Pancreas (tissue), 10 donors: Measurements from ENCODE around the gene SYP. TPM values are rescaled to one million over a fixed set of nuclear protein-coding genes. Genes with fewer than 3 reads are reported as not detected.

ENCODE experiments used
- ATAC-seq, 4 donors: fragments of 200-7000 bp; cut with Tn5 transposase; one replicate each; pipeline versions ENCODE4 v1.8.0 to v1.9.1; 2020; ENCODE audit warnings: mild to moderate bottlenecking in 4 of 4, moderate library complexity in 4 of 4
- DNase-seq, 6 donors: peaks; one replicate each; pipeline ENCODE4 v3.0.0-alpha.2; 2020
- FAIRE-seq: peaks from 2 replicates; lab custom pipeline; 2012; peaks lifted over from hg19 to GRCh38; lab: Jason Lieb, UNC
- H3K27ac ChIP-seq, 4 donors: fragments of 200-600 bp; sonication (generic); 1 replicate in 3 of 4; 2 replicates in 1 of 4; pipeline versions ENCODE4 v1.5.0 to v1.8.0; 2020
- H3K27me3 ChIP-seq, 4 donors: fragments of 200-600 bp; one replicate each; pipeline ENCODE4 v1.8.0; 2021
- H3K36me3 ChIP-seq, 3 donors: fragments of 200-600 bp; sonication (generic) in 1 of 3; one replicate each; pipeline versions ENCODE4 v1.5.0 to v1.8.0; 2020 to 2021
- H3K4me1 ChIP-seq, 3 donors: fragments of 200-600 bp; one replicate each; pipeline ENCODE4 v1.8.0; 2021
- H3K4me3 ChIP-seq, 4 donors: fragments of 200-600 bp; sonication (generic) in 2 of 4; one replicate each; pipeline versions ENCODE4 v1.5.0 to v1.8.0; 2020 to 2021
- H3K9me3 ChIP-seq, 4 donors: fragments of 200-600 bp; one replicate each; pipeline ENCODE4 v1.8.0; 2021
- WGBS, 2 donors: extraction: QIAGEN DNeasy Blood & Tissue Kit; methylation state at CpG; one replicate each; pipeline ENCODE4 v1.1.7; 2013; 5-methylcytosine and 5-hydroxymethylcytosine counted together
- intact Hi-C, 3 donors: fragments of 100-400 bp; cut with DNase I; formaldehyde crosslinking; loops; one replicate each; pipeline versions ENCODE4 v1.11.1 to v1.14.2; 2022
- polyA plus RNA-seq, 2 donors: library from polyadenylated mRNA; stranded (reverse); fragments of 200-250 nt; gene quantifications; one replicate each; pipeline ENCODE4 v1.2.3, GENCODE V29; 2013
- total RNA-seq, 6 donors: library from RNA; stranded (reverse); fragmentation: NEBNext Ultra II Directional in 4 of 6; extraction: Animal tissue kit (Norgen Biotek cat#: 25700) in 4 of 6; gene quantifications; one replicate each; pipeline versions ENCODE4 v1.2.1 to v1.2.4, GENCODE V29; 2021 to 2023
- TF ChIP-seq, protein P1 (sequence below), 4 donors: fragments of 200-600 bp; sonication (generic) in 3 of 4; IDR thresholded peaks; one replicate each; pipeline versions ENCODE4 v1.5.0 to v1.8.0; 2021; ENCODE audit warnings: antibody characterized with exemption in 4 of 4
- donor health status: healthy with polysubstance abuse.
- donor health status: DM: no; HTN: no; CAD: no; lungs with moderate emphysema.
- donor health status: DM: no; HTN: no; CAD: no.
- donor health status: control.
- donor health status: control.
- donor health status: Bipolar disorder and iron deficiency.
- donor health status: DM: yes; HTN: yes; CAD: no.
- donor health status: DM: no; HTN: no; CAD: no.
- donor health status: DM: no; HTN: no; CAD: no.
- donor health status: DM: yes; HTN: yes; CAD: no.

Gene SYP
- total and polyA plus RNA-seq, 8 donors = 2.0 to 41.7 (median 6.7) TPM

DNA sequence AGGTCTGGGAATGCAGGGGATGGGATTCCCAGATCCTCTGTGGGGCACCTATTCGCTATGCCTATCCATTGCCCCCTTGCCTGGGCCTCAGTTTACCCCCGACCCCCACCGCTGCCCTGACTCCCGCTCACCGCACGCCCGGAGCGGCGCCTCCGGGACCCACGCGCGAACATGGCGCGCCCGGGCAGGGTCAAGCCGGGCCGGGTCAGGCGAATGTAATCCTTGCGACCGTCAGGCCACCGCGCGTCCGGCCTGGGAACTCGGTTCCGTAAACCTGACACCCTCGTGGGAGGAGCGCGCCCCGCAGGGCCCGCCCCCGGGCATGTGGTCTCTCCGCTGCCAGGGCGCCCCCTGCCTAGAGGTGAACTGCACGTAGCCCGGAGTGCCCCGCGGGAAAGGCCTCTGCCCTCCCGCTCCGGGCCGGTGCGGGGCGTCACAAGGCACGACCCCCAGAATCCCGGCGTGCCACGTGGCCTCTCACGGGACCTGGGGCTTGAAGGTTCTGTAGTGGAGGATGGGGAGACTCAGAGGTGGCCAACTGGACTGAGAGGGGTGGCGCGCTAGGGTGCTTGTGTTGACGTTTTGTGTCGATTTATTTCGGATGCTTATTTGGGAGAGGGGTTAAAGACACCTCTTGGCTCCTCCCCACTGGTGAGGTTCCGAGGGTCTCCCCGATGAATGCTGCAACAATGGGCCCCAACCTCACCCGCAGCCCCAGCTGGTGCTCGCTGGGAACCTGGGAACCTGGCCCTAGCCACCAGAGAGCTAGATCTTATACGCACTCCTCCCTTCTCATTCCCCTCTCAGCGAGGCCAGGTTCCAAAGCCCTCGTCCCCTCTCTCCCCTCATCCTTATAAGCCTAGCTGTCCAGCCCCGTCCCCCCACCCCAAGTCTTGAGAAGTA, 13.6 kb downstream of the SYP start, which contains the start of gene PRICKLE3:
TSS of gene PRICKLE3 (minus strand) at position 249 of the 903 bp plus-strand sequence. CDS start at position 173, 76 bp downstream.
- Histone ChIP-seq H3K4me1 (peaks cover 0 to 9% (median 0%) of the 10 kb centered on the region in 3 donors), H3K27me3 (no peaks in the 10 kb centered on the region), H3K36me3 (no peaks in the 10 kb centered on the region), H3K9me3 (no peaks in the 10 kb centered on the region), H3K27ac (peak within 1 kb of the TSS; percentile 24 to 74 (median 61)), H3K4me3 (peak within 1 kb of the TSS; percentile 10 to 44 (median 32))
- 6 to 36% methylated on average over 61 to 62 of the region's 62 CpGs for WGBS, 2 donors
- peak; percentile 82 to 94 (median 86) for DNase-seq
- peak; percentile 48 to 63 (median 62) for ATAC-seq
- FAIRE-seq = no peak
- TF ChIP-seq, protein P1, sequence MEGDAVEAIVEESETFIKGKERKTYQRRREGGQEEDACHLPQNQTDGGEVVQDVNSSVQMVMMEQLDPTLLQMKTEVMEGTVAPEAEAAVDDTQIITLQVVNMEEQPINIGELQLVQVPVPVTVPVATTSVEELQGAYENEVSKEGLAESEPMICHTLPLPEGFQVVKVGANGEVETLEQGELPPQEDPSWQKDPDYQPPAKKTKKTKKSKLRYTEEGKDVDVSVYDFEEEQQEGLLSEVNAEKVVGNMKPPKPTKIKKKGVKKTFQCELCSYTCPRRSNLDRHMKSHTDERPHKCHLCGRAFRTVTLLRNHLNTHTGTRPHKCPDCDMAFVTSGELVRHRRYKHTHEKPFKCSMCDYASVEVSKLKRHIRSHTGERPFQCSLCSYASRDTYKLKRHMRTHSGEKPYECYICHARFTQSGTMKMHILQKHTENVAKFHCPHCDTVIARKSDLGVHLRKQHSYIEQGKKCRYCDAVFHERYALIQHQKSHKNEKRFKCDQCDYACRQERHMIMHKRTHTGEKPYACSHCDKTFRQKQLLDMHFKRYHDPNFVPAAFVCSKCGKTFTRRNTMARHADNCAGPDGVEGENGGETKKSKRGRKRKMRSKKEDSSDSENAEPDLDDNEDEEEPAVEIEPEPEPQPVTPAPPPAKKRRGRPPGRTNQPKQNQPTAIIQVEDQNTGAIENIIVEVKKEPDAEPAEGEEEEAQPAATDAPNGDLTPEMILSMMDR (IDR thresholded peaks at IDR 0.05) = peak in 1 of 4 donors; percentile 13
- intact Hi-C loops = no loop called here

DNA sequence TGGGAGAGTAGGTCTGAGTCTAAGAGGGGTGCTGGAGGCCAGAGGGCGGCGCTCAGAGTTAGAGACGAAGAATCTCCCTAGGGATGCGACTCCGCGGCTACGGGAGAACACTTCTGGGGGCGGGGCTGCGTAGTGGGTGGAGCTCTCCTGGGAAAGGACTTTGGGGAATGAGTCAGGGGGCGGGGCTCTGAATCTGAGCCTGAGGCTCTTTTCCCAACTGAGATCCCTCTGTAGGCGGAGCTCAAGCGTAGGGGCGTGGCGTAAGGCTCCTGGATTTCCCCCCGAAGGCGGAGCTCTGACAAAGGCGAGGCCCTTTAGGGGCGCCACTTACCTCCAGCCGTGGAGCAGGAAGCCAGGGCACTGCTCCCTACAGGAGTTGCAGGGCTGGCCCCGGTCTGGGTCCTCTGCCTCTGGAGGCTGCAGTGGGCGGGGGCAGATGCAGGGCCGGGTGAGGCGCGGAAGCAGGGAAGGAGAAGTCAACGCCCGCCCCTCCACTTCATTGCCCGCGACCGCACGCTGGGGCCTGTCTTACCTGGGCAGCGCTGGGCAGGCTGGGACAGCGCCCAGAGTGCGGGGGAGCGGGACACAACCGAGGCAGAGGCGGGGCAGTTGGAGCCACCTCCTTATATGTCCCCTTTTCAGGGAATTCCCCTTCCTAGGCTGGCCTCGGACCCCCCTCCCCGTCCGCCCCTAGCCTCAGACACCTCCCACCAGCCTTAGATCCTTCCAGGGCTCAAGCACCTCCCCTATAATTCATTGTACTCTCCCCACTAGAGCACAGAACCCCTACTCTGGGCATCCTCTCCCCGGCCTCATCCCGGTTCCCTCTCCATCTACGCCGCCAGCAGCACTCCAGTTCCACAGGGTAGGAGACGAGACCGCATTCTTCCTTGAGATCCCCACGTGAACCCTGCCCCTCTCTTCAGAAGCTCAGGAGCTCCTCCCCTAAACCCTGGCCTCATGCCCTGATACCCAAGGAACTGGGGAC, 15.4 kb downstream of the SYP start:
- TF ChIP-seq, protein P1 (IDR thresholded peaks at IDR 0.05) = no peak
- Histone ChIP-seq H3K27me3 (no peaks in the 10 kb centered on the region), H3K27ac (peak overlapping the region in 3 of 4 donors; percentile 23 to 55 (median 42)), H3K4me3 (peak overlapping the region in 2 of 4 donors; percentile 40 to 44), H3K9me3 (no peaks in the 10 kb centered on the region), H3K4me1 (peaks cover 0 to 6% (median 0%) of the 10 kb centered on the region in 3 donors), H3K36me3 (no peaks in the 10 kb centered on the region)
- WGBS, 2 donors = 9 to 40% methylated on average over 41 to 45 of the region's 46 CpGs
- ATAC-seq (peak; percentile 70 to 84 (median 84)), FAIRE-seq (peak; percentile 95), DNase-seq (peak; percentile 87 to 94 (median 91))
- intact Hi-C loops = no loop called here

DNA sequence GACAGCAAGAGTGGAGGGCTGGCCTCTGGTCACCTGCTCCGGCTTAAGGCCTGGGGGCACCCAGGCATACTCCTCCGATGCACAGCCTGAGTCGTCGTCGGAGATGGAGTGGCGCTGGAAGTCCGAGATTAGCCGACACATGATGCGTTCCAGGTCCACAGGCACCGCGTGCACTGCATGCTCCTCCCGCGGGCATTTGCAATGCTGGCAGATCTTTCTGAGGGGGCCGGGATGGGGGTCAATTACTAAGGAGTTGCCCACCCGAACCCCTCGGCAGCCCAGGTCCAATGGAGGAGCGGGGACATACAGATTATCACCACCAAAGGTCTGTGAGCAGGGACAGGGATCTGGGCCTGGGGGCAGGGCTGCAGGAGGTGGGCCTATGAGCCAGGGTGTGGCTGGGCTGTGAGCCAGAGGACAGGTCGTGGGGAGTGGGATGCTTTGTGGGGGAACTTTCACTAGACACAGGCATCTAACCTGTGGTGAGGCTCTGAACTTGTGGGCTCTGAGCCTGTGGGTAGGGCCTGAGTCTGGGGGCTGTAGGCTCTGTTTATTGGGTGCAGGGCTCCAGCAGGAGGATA, 16.2 kb downstream of the SYP start:
- no peak for FAIRE-seq
- TF ChIP-seq, protein P1 (IDR thresholded peaks at IDR 0.05) = no peak
- no peak for ATAC-seq
- H3K9me3 ChIP-seq = no peaks in the 10 kb centered on the region
- intact Hi-C loops = no loop called here
- no peak overlapping the region for H3K4me3 ChIP-seq
- no peaks in the 10 kb centered on the region for H3K36me3 ChIP-seq
- DNase-seq = peak in 1 of 6 donors; percentile 40
- H3K27me3 ChIP-seq = no peaks in the 10 kb centered on the region
- H3K27ac ChIP-seq = peak overlapping the region in 1 of 4 donors; percentile 55
- H3K4me1 ChIP-seq = no peaks in the 10 kb centered on the region
- 80 to 86% methylated on average over 18 of the region's 18 CpGs for WGBS, 2 donors

DNA sequence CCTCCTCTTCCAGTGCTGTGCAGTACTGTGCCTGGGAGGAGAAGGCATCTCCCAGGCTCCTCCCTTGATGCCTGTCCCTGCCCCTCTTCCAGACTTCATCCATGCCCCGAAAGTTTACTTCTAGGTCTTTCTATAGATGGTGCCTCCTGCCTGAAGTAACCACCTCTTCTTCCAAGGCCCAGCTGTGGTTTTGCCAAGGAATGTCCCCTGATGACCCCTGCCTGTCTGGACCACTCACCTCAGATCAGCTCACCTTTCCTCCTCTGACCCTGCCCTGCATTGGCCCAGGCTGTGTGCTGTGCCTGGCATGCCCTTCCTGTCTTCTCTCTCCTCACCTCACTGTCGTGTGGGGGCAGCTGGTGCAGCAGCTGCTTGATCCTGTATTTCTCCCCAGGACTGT, 20.6 kb downstream of the SYP start:
- DNase-seq = peak in 1 of 6 donors; percentile 20
- TF ChIP-seq, protein P1 (IDR thresholded peaks at IDR 0.05) = no peak
- H3K9me3 ChIP-seq = no peaks in the 10 kb centered on the region
- peak in 1 of 4 donors; percentile 25 for ATAC-seq
- H3K27ac ChIP-seq = no peak overlapping the region
- no peak for FAIRE-seq
- H3K4me3 ChIP-seq = no peak overlapping the region
- intact Hi-C loops = no loop called here
- no peaks in the 10 kb centered on the region for H3K36me3 ChIP-seq
- H3K27me3 ChIP-seq = no peaks in the 10 kb centered on the region
- H3K4me1 ChIP-seq = no peaks in the 10 kb centered on the region
- 59 to 63% methylated on average over 2 of the region's 2 CpGs for WGBS, 2 donors
